NCI-H2107 treated with DMSO at 0.1 percent for 48 hours (cell line): ENCODE results near the gene IFNAR1.

Experiments used
- DNase-seq: peaks from one replicate; lab custom pipeline; 2025; ENCODE audit not compliant: unreplicated experiment; lab: John Stamatoyannopoulos, UW

IFNAR1 gene

DNA sequence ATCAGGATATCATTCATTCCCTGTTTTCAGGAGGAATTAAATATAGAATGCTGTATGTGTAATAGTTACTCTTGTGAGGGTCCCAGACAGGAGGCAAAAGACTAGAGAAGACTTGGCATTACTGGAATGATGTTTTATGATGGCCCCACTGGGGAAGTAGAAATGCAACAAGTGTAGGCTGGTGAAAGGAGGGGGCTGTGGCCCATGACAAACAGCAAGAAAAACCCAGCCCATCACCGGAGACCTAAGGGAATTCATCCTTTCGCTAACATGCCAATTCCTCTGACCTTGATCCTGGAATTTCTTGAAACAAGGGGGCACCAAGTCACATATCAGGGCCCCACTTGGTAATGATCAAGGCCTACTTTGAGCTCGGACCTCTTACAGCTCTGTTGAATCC lies 72.9 kb downstream of the IFNAR1 start:
- DNase-seq = no peak

DNA sequence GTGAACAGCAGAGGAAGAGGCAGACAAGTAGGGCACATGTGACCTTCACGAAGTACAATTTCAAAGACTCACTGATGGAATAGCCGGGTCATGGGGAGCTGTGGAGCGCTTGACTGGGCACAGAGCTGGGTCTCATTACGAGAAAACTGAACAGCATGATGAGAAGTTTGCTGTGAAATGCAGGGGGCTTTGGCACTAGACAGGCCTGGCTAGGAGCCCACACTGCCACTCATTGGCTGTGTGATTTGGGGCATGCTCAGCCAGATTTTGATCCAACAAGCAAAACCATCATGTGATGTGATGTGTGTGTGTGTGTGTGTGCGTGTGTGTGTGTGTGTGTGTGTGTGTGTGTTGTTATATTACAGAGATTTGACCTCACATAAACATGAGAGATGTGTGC lies 73.6 kb downstream of the IFNAR1 start:
- DNase-seq = no peak

DNA sequence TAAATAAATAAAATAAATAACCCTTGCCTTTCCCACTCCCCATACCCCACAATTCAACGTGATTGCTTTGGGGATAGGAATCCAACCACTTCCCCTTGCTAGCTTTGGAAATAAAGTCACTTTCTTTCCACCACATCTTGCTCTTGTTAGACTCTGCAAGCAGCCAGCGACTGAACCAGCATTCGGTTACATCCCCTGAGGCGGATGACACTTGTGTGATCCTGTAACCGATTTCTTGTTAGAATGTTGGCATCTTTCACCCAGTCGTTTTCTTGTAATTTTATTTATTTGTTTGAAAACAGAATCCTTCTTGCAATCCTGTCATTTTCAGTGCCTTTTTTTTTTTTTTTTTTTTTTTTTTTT lies 76.8 kb downstream of the IFNAR1 start:
- no peak for DNase-seq

DNA sequence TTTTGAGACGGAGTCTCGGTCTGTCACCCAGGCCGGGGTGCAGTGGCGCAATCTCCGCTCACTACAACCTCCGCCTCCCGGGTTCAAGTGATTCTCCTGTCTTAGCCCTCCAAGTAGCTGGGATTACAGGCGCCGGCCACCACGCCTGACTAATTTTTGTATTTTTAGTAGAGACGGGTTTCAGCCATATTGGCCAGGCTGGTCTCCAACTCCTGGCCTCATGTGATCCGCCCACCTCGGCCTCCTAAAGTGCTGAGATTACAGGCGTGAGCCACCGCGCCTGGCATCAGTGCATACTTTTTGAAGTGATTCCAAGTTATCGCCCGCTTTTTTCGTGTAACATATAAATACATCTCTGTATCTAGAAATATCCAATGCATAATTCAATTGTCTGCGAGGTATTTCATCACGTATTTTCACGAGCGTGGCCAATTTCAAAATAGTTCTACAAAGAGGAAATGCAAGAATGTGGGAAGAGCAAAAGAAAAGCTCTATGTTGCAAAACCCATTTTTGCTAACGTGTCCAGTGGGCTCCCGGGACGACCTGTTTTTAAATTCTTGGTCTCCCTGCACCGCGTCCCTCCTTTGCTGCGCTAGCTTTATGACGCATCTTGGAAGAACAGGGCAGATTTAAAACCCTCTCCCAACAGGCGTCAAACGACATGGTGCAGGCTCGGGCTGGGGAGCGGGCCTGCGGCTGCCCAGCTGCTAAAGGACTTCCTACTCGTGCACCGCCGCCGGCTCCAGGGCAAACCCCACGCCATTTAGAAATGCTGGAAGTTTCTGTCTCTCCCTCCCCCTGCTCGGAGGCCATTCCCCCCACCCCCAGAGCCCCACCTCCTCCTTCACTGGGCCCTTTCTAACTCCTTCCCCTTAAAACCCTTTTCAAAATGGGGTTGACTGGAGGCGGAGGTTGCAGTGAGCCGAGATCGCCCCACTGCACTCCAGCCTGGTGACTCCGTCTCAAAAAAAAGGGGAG lies 77.5 kb downstream of the IFNAR1 start:
- no peak for DNase-seq

DNA sequence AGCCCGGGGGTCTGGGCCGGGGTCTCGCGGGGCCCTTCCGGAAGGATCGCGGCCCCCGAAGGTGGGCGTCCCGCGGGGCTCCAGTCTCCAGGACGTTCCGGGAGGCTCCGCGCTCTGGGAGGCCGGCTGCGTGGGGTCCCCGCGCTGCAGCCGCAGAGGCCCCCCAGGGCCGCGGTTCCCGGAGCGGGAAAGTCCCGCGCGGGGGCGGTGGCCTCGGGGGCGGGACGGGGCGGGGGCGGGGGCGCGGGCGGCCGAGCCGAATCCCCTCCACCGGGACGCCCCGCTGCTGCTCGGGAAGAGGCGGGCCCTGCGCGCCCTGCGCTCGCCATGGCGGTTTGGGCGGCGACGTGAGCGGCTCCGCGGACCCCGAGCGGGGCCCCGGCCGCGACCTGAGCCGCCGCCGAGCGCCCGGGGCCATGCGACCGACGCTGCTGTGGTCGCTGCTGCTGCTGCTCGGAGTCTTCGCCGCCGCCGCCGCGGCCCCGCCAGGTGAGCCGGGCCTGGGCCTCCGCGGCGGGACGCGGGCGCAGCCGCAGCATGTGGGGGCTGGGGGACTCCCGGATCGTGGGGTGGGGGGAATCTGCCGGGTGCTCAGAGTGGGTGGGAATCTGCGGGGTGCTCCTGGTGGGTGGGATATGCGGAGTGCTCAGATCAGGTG lies 78.5 kb downstream of the IFNAR1 start, which contains the start of gene IFNGR2:
TSS of gene IFNGR2 (plus strand) at position 286 of the 658 bp plus-strand sequence. CDS start at position 417, 131 bp downstream.
- no peak for DNase-seq

DNA sequence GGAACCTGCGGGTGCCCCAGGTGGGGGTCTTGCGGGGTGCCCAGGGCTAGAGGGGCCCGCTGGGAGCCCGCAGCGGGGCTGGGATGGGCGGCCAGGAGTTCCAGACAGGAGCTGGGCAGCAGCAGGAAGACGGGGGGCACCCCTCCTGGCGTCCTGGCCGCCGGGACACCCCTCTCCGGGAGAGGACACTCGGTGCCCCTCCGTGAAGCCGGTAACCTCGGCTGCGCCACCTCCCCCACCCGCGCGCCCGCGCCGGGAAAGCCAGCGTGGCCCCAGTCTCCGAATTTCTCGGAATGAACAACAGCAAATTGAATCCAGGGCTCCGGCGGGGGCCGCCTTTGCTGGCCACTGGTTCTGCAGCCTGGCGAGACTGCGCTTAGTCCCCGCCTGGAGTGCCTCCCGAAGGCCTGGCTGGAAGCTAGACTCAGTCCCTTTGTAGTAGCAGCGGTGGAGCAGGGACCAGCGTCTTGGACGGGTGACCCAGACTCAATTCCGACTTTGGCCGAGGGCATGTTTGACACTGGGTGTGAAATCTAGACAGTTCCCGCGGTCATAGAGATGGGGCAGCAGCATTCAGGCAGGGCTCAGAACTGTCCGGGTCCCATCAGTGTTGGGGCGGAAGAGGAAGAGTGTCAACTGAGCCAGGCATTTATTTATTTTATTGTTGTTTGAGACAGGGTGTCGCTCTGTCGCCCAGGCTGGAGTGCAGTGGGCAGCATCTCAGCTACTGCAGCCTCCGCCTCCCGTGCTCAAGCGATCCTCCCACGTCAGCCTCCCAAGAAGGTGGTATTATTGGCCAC lies 79.2 kb downstream of the IFNAR1 start:
- peak; percentile 40 for DNase-seq

DNA sequence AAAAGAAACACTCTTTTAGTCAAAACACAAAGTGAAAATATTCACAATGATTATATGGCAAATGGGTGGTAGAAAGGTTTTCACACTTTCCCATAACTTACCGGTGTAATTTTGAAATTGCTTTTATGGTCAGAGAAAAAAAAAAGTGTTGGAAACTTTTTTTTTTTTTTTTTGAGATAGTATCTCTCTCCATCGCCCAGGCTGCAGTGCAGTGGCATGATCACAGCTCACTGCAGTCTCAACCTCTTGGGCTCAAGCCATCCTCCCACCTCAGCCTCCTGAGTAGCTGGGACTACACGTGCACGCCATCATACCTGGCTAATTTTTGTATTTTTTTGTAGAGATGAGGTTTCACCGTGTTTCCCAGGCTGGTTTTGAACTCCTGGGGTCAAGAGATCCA lies 81.7 kb downstream of the IFNAR1 start:
- DNase-seq = no peak
